GM12878 (cell line): ENCODE measurements around the gene SHROOM3. TPM values are rescaled to one million over a fixed set of nuclear protein-coding genes. Genes with fewer than 3 reads are reported as not detected.

Source experiments
- E2F4 ChIP-seq: IDR thresholded peaks from 2 replicates; pipeline ENCODE4 v1.6.1; 2012; ENCODE audit warnings: low read depth, low read length, improper control_type of control experiment
- HCFC1 ChIP-seq: fragments of 150-350 bp; IDR thresholded peaks from 2 replicates; pipeline ENCODE4 v1.6.1; 2014; ENCODE audit warnings: low read length
- JUND ChIP-seq: IDR thresholded peaks from 2 replicates; pipeline ENCODE4 v1.6.1; 2012; ENCODE audit warnings: low read depth, mild to moderate bottlenecking, low read length, improper control_type of control experiment, moderate library complexity
- MLLT1 ChIP-seq: fragments of 450-650 bp; IDR thresholded peaks from 2 replicates; pipeline ENCODE4 v1.6.1; 2016; ENCODE audit warnings: mild to moderate bottlenecking
- POU2F2 ChIP-seq: IDR thresholded peaks from 3 replicates; pipeline ENCODE4 v1.6.1; 2011; ENCODE audit warnings: low read depth, mild to moderate bottlenecking, low read length, borderline replicate concordance
- RFX5 ChIP-seq: IDR thresholded peaks from 2 replicates; pipeline ENCODE4 v1.6.1; 2011; ENCODE audit warnings: low read depth, low read length, improper control_type of control experiment
- STAT1 ChIP-seq: fragments of 450-650 bp; conservative IDR thresholded peaks from 2 replicates; pipeline ENCODE4 v1.6.1; 2014; ENCODE audit warnings: antibody characterized with exemption, mild to moderate bottlenecking
- TCF7 ChIP-seq: IDR thresholded peaks from 2 replicates; pipeline ENCODE4 v1.6.1; 2014; ENCODE audit warnings: antibody characterized with exemption, borderline replicate concordance
- ZNF207 ChIP-seq: fragments of 450-650 bp; IDR thresholded peaks from 2 replicates; pipeline ENCODE4 v1.6.1; 2014; ENCODE audit warnings: antibody characterized with exemption, mild to moderate bottlenecking, borderline replicate concordance
- ZNF217 ChIP-seq: fragments of 450-650 bp; IDR thresholded peaks from 2 replicates; pipeline ENCODE4 v1.6.1; 2017; ENCODE audit warnings: antibody characterized with exemption, mild to moderate bottlenecking
- polyA plus RNA-seq, 11 experiments: library from polyadenylated mRNA; depleted of rRNA in 4 of 11; unstranded in 6 of 11; stranded (reverse) in 5 of 11; fragments of >200 nt; fragmentation: Nextera tagmentation in 4 of 11; fragmentation: Illumina TruSeq in 1 of 11; extraction: Ambion mirVana in 4 of 11; extraction: Trizol in 1 of 11; gene quantifications; 1 replicate in 1 of 11; 2 replicates in 10 of 11; pipeline versions ENCODE4 v1.2.1 to v1.2.3, GENCODE V29; 2011 to 2016; ENCODE audit warnings: inconsistent platforms in 2 of 11, missing spikeins in 2 of 11, low read depth in 1 of 11
- total RNA-seq, 4 experiments: library from RNA; depleted of rRNA in 3 of 4; stranded (reverse); fragments of >200 nt in 3 of 4; fragmentation: Illumina TruSeq in 1 of 4; extraction: Trizol in 1 of 4; gene quantifications; 2 replicates each; pipeline versions ENCODE4 v1.2.1 to v1.2.3, GENCODE V29; 2013 to 2021
- TF ChIP-seq, protein P1 (sequence below): IDR thresholded peaks from 2 replicates; pipeline ENCODE4 v1.6.1; 2011; ENCODE audit warnings: borderline replicate concordance, low read depth, mild to moderate bottlenecking, moderate library complexity, mixed read lengths, low read length; ENCODE audit not compliant: insufficient read depth; ENCODE audit errors: extremely low read length
- TF ChIP-seq, protein P2 (sequence below): fragments of 450-650 bp; formaldehyde crosslinking; IDR thresholded peaks from 2 replicates; pipeline ENCODE4 v1.4.0; 2020; ENCODE audit warnings: mild to moderate bottlenecking, moderate library complexity

The SHROOM3 gene
- total and polyA plus RNA-seq, 10 of the 15 experiments (the other 5 are each of a cell fraction or from before 2014, with no cell fraction given) = under 0.01 to 0.29 (median 0.08) TPM; not detected in 1

- TF ChIP-seq POU2F2 (no peak), HCFC1 (no peak), E2F4 (no peak), TCF7 (no peak), RFX5 (no peak), MLLT1 (no peak), ZNF217 (no peak), JUND (no peak), STAT1 (no peak), ZNF207 (no peak)
- TF ChIP-seq, protein P1, sequence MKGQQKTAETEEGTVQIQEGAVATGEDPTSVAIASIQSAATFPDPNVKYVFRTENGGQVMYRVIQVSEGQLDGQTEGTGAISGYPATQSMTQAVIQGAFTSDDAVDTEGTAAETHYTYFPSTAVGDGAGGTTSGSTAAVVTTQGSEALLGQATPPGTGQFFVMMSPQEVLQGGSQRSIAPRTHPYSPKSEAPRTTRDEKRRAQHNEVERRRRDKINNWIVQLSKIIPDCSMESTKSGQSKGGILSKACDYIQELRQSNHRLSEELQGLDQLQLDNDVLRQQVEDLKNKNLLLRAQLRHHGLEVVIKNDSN = no peak
- TF ChIP-seq, protein P2, sequence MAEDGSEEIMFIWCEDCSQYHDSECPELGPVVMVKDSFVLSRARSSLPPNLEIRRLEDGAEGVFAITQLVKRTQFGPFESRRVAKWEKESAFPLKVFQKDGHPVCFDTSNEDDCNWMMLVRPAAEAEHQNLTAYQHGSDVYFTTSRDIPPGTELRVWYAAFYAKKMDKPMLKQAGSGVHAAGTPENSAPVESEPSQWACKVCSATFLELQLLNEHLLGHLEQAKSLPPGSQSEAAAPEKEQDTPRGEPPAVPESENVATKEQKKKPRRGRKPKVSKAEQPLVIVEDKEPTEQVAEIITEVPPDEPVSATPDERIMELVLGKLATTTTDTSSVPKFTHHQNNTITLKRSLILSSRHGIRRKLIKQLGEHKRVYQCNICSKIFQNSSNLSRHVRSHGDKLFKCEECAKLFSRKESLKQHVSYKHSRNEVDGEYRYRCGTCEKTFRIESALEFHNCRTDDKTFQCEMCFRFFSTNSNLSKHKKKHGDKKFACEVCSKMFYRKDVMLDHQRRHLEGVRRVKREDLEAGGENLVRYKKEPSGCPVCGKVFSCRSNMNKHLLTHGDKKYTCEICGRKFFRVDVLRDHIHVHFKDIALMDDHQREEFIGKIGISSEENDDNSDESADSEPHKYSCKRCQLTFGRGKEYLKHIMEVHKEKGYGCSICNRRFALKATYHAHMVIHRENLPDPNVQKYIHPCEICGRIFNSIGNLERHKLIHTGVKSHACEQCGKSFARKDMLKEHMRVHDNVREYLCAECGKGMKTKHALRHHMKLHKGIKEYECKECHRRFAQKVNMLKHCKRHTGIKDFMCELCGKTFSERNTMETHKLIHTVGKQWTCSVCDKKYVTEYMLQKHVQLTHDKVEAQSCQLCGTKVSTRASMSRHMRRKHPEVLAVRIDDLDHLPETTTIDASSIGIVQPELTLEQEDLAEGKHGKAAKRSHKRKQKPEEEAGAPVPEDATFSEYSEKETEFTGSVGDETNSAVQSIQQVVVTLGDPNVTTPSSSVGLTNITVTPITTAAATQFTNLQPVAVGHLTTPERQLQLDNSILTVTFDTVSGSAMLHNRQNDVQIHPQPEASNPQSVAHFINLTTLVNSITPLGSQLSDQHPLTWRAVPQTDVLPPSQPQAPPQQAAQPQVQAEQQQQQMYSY (CRISPR knock-in tag) = no peak
Observed at GRCh38 chr4:76559236-76560071, 124.4 kb downstream of the SHROOM3 start (continued).
